Mesodermal cell (in vitro differentiated cells): ENCODE data around the gene SND1.

ENCODE experiments used
- H3K27ac ChIP-seq: 2 replicates; pipeline ENCODE4 v1.7.0; 2013; ENCODE audit warnings: mild to moderate bottlenecking, low read depth, low read length, moderate library complexity; ENCODE audit not compliant: severe bottlenecking
- H3K36me3 ChIP-seq: 2 replicates; pipeline ENCODE4 v1.7.1; 2013; ENCODE audit warnings: mild to moderate bottlenecking, low read length, moderate library complexity; ENCODE audit not compliant: control insufficient read depth, insufficient read depth
- H3K4me1 ChIP-seq: one replicate; pipeline ENCODE4 v1.7.1; 2013; ENCODE audit warnings: mild to moderate bottlenecking, low read length; ENCODE audit not compliant: insufficient read depth, control insufficient read depth, poor library complexity, severe bottlenecking
- H3K4me3 ChIP-seq: 2 replicates; pipeline ENCODE4 v1.7.0; 2013; ENCODE audit warnings: low read length, control low read depth, mild to moderate bottlenecking; ENCODE audit not compliant: insufficient read depth, poor library complexity, severe bottlenecking; ENCODE audit errors: extremely low read depth
- H3K9me3 ChIP-seq: 2 replicates; pipeline ENCODE4 v1.7.1; 2013; ENCODE audit warnings: mild to moderate bottlenecking, low read length, moderate library complexity; ENCODE audit not compliant: control insufficient read depth
- WGBS, 2 experiments: methylation state at CpG; one replicate each; pipeline ENCODE4 v1.1.5; 2013; ENCODE audit warnings: missing lambda C conversion rate in 2 of 2; ENCODE audit not compliant: insufficient coverage in 2 of 2; 5-methylcytosine and 5-hydroxymethylcytosine counted together

The SND1 gene

DNA sequence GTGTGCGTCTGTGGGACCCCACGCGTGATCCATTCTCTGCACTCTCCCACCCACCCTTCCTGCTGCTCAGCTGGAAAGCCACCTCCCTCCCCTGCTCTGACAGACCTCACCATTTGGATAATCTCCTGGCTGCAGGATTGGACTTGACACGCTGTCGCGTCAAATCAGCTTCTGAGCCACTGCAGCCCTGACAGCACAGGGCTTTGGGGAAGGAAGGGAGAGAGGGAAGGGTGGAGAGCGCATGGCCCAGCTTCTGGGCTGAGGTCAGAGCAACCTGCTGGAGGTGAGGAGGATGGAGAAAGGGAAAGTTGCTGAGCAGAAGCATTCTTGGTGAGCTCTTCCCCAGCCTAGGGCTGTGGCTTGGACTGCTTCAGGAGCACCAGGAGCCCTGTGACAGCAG is 428.2 kb downstream of the SND1 start:
- peaks cover 6% of the 10 kb centered on the region for H3K4me1 ChIP-seq
- no peak overlapping the region for H3K4me3 ChIP-seq
- H3K36me3 ChIP-seq, result peaks cover 78% of the 10 kb centered on the region
- H3K9me3 ChIP-seq, result no peaks in the 10 kb centered on the region
- no peak overlapping the region for H3K27ac ChIP-seq
- WGBS, 2 experiments, result 95 to 100% methylated on average over 4 to 7 of the region's 7 CpGs

- H3K27ac ChIP-seq, result no peak overlapping the region
Measured at GRCh38 chr7:128081351-128081750, 429.4 kb downstream of the SND1 start.

GRCh38 chr7:128081808-128082207 is 429.8 kb downstream of the SND1 start:
- Histone ChIP-seq H3K4me1 (no peaks in the 10 kb centered on the region), H3K4me3 (no peak overlapping the region), H3K36me3 (peaks cover 87% of the 10 kb centered on the region), H3K27ac (no peak overlapping the region), H3K9me3 (no peaks in the 10 kb centered on the region)
- WGBS, 2 experiments, result 72 to 86% methylated on average over 3 to 6 of the region's 8 CpGs

More at GRCh38 chr7:128081351-128081750, 429.4 kb downstream of the SND1 start:
- Histone ChIP-seq H3K4me1 (no peaks in the 10 kb centered on the region), H3K9me3 (no peaks in the 10 kb centered on the region), H3K4me3 (no peak overlapping the region), H3K36me3 (peaks cover 84% of the 10 kb centered on the region)
- 94 to 96% methylated on average over 10 to 11 of the region's 11 CpGs for WGBS, 2 experiments

DNA sequence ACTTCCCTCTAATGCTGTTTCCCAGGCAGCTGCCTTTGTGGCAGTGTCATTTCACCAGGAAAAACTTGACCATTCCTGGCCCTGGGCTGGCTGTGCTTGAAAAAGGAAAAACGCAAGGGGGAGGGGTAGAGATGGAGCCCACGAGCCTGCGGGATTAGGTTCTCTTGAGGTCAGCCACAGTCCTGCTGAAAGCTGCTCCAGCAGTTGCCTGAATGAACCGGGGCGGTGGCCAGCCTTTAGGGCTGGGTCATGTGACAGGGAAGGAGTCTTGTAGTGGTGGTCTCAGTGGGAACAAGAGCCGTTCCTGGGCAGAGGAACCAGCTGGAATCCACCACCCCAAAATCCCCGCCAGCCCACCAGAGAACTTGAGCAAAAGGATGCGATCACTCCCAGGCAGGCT is 430.4 kb downstream of the SND1 start:
- H3K9me3 ChIP-seq, result no peaks in the 10 kb centered on the region
- peaks cover 88% of the 10 kb centered on the region for H3K36me3 ChIP-seq
- WGBS, 2 experiments, result 81 to 86% methylated on average over 6 to 8 of the region's 8 CpGs
- H3K27ac ChIP-seq, result no peak overlapping the region
- H3K4me3 ChIP-seq, result no peak overlapping the region
- no peaks in the 10 kb centered on the region for H3K4me1 ChIP-seq

GRCh38 chr7:128084896-128085608 is 433.1 kb downstream of the SND1 start:
- Histone ChIP-seq H3K4me1 (no peaks in the 10 kb centered on the region), H3K9me3 (no peaks in the 10 kb centered on the region), H3K36me3 (peaks cover 88% of the 10 kb centered on the region), H3K4me3 (no peak overlapping the region), H3K27ac (no peak overlapping the region)
- 95 to 97% methylated on average over 8 of the region's 10 CpGs for WGBS, 2 experiments

GRCh38 chr7:128090492-128090891 is 438.5 kb downstream of the SND1 start:
- 97 to 100% methylated on average over 10 of the region's 10 CpGs for WGBS, 2 experiments
- H3K36me3 ChIP-seq, result peaks cover 84% of the 10 kb centered on the region
- no peaks in the 10 kb centered on the region for H3K4me1 ChIP-seq
- H3K4me3 ChIP-seq, result no peak overlapping the region
- H3K9me3 ChIP-seq, result no peaks in the 10 kb centered on the region
- no peak overlapping the region for H3K27ac ChIP-seq

- WGBS, 2 experiments, result no CpG with 5 or more reads among the region's 3 CpGs
- no peaks in the 10 kb centered on the region for H3K9me3 ChIP-seq
- no peak overlapping the region for H3K27ac ChIP-seq
- H3K36me3 ChIP-seq, result peaks cover 80% of the 10 kb centered on the region
- no peak overlapping the region for H3K4me3 ChIP-seq
- no peaks in the 10 kb centered on the region for H3K4me1 ChIP-seq
Measured at GRCh38 chr7:128091106-128091505, 439.1 kb downstream of the SND1 start.

- Histone ChIP-seq H3K9me3 (no peaks in the 10 kb centered on the region), H3K27ac (no peak overlapping the region), H3K36me3 (peaks cover 74% of the 10 kb centered on the region), H3K4me3 (no peak overlapping the region), H3K4me1 (no peaks in the 10 kb centered on the region)
- WGBS, 2 experiments, result 96% methylated on average over 5 of the region's 5 CpGs
Measured at GRCh38 chr7:128092221-128092620, 440.2 kb downstream of the SND1 start.

- WGBS, 2 experiments, result 93 to 96% methylated on average over 11 to 12 of the region's 14 CpGs
- no peak overlapping the region for H3K27ac ChIP-seq
- no peak overlapping the region for H3K4me3 ChIP-seq
- H3K36me3 ChIP-seq, result peaks cover 68% of the 10 kb centered on the region
- peaks cover 7% of the 10 kb centered on the region for H3K4me1 ChIP-seq
- H3K9me3 ChIP-seq, result no peaks in the 10 kb centered on the region
Measured at GRCh38 chr7:128093614-128094570, 441.9 kb downstream of the SND1 start.

GRCh38 chr7:128094686-128095085 is 442.7 kb downstream of the SND1 start:
- Histone ChIP-seq H3K36me3 (peaks cover 60% of the 10 kb centered on the region), H3K4me1 (peaks cover 7% of the 10 kb centered on the region), H3K9me3 (no peaks in the 10 kb centered on the region), H3K4me3 (no peak overlapping the region), H3K27ac (no peak overlapping the region)
- WGBS, 2 experiments, result 97 to 100% methylated on average over 5 to 7 of the region's 8 CpGs
